H1 (cell line): ENCODE data around the gene TK1. TPM values are rescaled to one million over a fixed set of nuclear protein-coding genes. Genes with fewer than 3 reads are reported as not detected.

Experiments used
- BRCA1 ChIP-seq: IDR thresholded peaks from 2 replicates; pipeline ENCODE4 v1.6.1; 2012; ENCODE audit warnings: low read depth, low read length, improper control_type of control experiment
- CEBPB ChIP-seq: IDR thresholded peaks from 2 replicates; pipeline ENCODE4 v1.6.1; 2012; ENCODE audit warnings: low read depth, low read length
- CHD7 ChIP-seq: fragments of 300-600 bp; sonication (generic); IDR thresholded peaks from 2 replicates; pipeline ENCODE4 v1.7.1; 2012; ENCODE audit warnings: low read length, moderate library complexity, mild to moderate bottlenecking, inconsistent platforms; ENCODE audit not compliant: insufficient replicate concordance
- CTBP2 ChIP-seq: IDR thresholded peaks from 2 replicates; pipeline ENCODE4 v1.7.0; 2011; ENCODE audit warnings: borderline replicate concordance, mild to moderate bottlenecking, moderate library complexity, mixed read lengths, low read length; ENCODE audit not compliant: insufficient read depth, insufficient read length
- JUND ChIP-seq: IDR thresholded peaks from 2 replicates; pipeline ENCODE4 v1.6.1; 2011; ENCODE audit warnings: mild to moderate bottlenecking, improper control_type of control experiment, low read length
- NANOG ChIP-seq: IDR thresholded peaks from 2 replicates; pipeline ENCODE4 v1.6.1; 2011; ENCODE audit warnings: low read length, low read depth, mild to moderate bottlenecking, inconsistent platforms; ENCODE audit not compliant: insufficient read depth, poor library complexity, severe bottlenecking
- NRF1 ChIP-seq: IDR thresholded peaks from 2 replicates; pipeline ENCODE4 v1.6.1; 2011; ENCODE audit warnings: mild to moderate bottlenecking, low read depth, low read length, improper control_type of control experiment
- ZNF274 ChIP-seq: IDR thresholded peaks from 2 replicates; pipeline ENCODE4 v1.7.0; 2012; ENCODE audit warnings: low read length, borderline replicate concordance; ENCODE audit errors: extremely low read depth
- polyA plus RNA-seq, 7 experiments: library from polyadenylated mRNA; depleted of rRNA in 3 of 7; stranded (reverse) in 5 of 7; unstranded in 2 of 7; fragments of >200 nt in 5 of 7; fragments of 200-250 nt in 2 of 7; gene quantifications; 1 replicate in 5 of 7; 2 replicates in 1 of 7; 4 replicates in 1 of 7; pipeline versions ENCODE4 v1.2.1 to v1.2.3, GENCODE V29; 2011 to 2013; ENCODE audit warnings: missing spikeins in 2 of 7, mixed read lengths in 2 of 7
- total RNA-seq: library from RNA; stranded (reverse); fragmentation: NEBNext Ultra II Directional; extraction: Animal tissue kit (Norgen Biotek cat#: 25700); gene quantifications from 2 replicates; pipeline ENCODE4 v1.2.1, GENCODE V29; 2021
- TF ChIP-seq, protein P1 (sequence below): IDR thresholded peaks from 2 replicates; pipeline ENCODE4 v1.6.1; 2011; ENCODE audit warnings: low read depth, mild to moderate bottlenecking, low read length; ENCODE audit not compliant: insufficient read depth

TK1 gene
- total and polyA plus RNA-seq, 2 of the 8 experiments (the other 6 are each of a cell fraction or from before 2014, with no cell fraction given): 66.9 to 147 TPM

DNA sequence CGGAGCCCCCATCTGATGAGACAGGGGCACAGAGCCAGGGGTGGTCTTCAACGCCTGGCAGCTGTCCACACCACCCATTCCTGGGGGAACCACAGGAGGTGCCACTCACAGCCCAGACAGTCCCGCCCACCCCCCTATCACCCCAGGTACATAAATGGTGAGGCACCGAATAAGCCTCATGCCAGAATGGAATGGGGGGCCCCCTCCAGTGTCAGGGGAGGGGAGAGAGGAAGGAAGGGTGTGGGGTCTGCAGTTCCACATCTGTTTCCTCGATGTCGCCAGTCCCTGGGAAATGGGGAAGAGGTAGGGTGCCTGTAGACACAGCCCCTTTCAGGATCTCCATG is 60.0 kb downstream of the TK1 start (continued):
- no peak for TF ChIP-seq CHD7
- TF ChIP-seq NRF1: no peak
- TF ChIP-seq CTBP2: no peak
- TF ChIP-seq BRCA1: no peak
- TF ChIP-seq JUND: no peak
- TF ChIP-seq NANOG: no peak
- TF ChIP-seq, protein P1, sequence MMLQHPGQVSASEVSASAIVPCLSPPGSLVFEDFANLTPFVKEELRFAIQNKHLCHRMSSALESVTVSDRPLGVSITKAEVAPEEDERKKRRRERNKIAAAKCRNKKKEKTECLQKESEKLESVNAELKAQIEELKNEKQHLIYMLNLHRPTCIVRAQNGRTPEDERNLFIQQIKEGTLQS: no peak
- TF ChIP-seq ZNF274: no peak
- TF ChIP-seq CEBPB: no peak
